DND-41 (cell line): ENCODE data around the gene CDH5.
A peak's percentile ranks its signal among the peaks of the same experiment; 100 is the strongest.

Source experiments
- ATAC-seq: fragments of 200-7000 bp; cut with Tn5 transposase; 3 replicates; pipeline ENCODE4 v1.9.1; 2021; ENCODE audit warnings: low read depth; ENCODE audit not compliant: insufficient read depth
- DNase-seq: peaks from one replicate; pipeline ENCODE4 v3.0.0-alpha.2; 2020
- H2AFZ ChIP-seq: 2 replicates; pipeline ENCODE4 v1.6.0; 2012; ENCODE audit warnings: low read depth, low read length
- H3K27ac ChIP-seq: 2 replicates; pipeline ENCODE4 v1.5.1; 2012; ENCODE audit warnings: low read length, inconsistent platforms
- H3K27me3 ChIP-seq: fragments of 200-600 bp; sonication (generic); 2 replicates; pipeline ENCODE4 v1.6.0; 2012; ENCODE audit warnings: low read length, mild to moderate bottlenecking, inconsistent platforms; ENCODE audit not compliant: insufficient read depth, poor library complexity
- H3K36me3 ChIP-seq: 2 replicates; pipeline ENCODE4 v1.5.1; 2012; ENCODE audit warnings: low read length, inconsistent platforms; ENCODE audit not compliant: insufficient read depth
- H3K4me1 ChIP-seq: 2 replicates; pipeline ENCODE4 v1.5.1; 2012; ENCODE audit warnings: mild to moderate bottlenecking, low read length; ENCODE audit not compliant: insufficient read depth
- H3K4me2 ChIP-seq: 2 replicates; pipeline ENCODE4 v1.6.0; 2012; ENCODE audit warnings: mild to moderate bottlenecking, moderate library complexity, low read length, inconsistent platforms; ENCODE audit not compliant: insufficient read depth
- H3K4me3 ChIP-seq, 2 experiments: fragments of 200-600 bp in 1 of 2; shearing (Covaris generic) in 1 of 2; 2 replicates each; pipeline ENCODE4 v1.5.1; 2012 to 2016; ENCODE audit warnings: inconsistent platforms in 2 of 2, low read length in 2 of 2, mild to moderate bottlenecking in 2 of 2, low read depth in 1 of 2, moderate library complexity in 1 of 2
- H3K79me2 ChIP-seq: 2 replicates; pipeline ENCODE4 v1.6.0; 2012; ENCODE audit warnings: low read length, inconsistent platforms; ENCODE audit not compliant: insufficient read depth
- H3K9ac ChIP-seq: 2 replicates; pipeline ENCODE4 v1.6.0; 2012; ENCODE audit warnings: low read depth, mild to moderate bottlenecking, inconsistent platforms, low read length, moderate library complexity
- H3K9me3 ChIP-seq: 2 replicates; pipeline ENCODE4 v1.5.1; 2012; ENCODE audit warnings: low read length, moderate library complexity, mild to moderate bottlenecking, inconsistent platforms; ENCODE audit not compliant: insufficient read depth, severe bottlenecking
- H4K20me1 ChIP-seq: 2 replicates; pipeline ENCODE4 v1.6.0; 2012; ENCODE audit warnings: low read length; ENCODE audit not compliant: insufficient read depth
- CTCF ChIP-seq: IDR thresholded peaks from 2 replicates; pipeline ENCODE4 v1.5.1; 2012; ENCODE audit warnings: borderline replicate concordance, low read length, moderate library complexity, mild to moderate bottlenecking; ENCODE audit not compliant: poor library complexity, severe bottlenecking; ENCODE audit errors: extremely low read depth
- EZH2 ChIP-seq: IDR thresholded peaks from 3 replicates; pipeline ENCODE4 v1.6.1; 2012; ENCODE audit warnings: borderline replicate concordance, low read depth, mild to moderate bottlenecking, moderate library complexity, low read length, inconsistent platforms; ENCODE audit not compliant: severe bottlenecking

Gene CDH5

GRCh38 chr16:66322174-66322573 lies 44.3 kb upstream of the CDH5 start:
- no peak overlapping the region for H3K9ac ChIP-seq
- no peaks in the 10 kb centered on the region for H3K79me2 ChIP-seq
- ATAC-seq = no peak
- peaks cover 26% of the 10 kb centered on the region for H3K27me3 ChIP-seq
- H3K4me1 ChIP-seq = no peaks in the 10 kb centered on the region
- DNase-seq = no peak
- no peaks in the 10 kb centered on the region for H3K36me3 ChIP-seq
- no peaks in the 10 kb centered on the region for H4K20me1 ChIP-seq
- H3K4me3 ChIP-seq = no peak overlapping the region
- no peak for TF ChIP-seq CTCF
- TF ChIP-seq EZH2 = no peak
- H3K4me2 ChIP-seq = no peak overlapping the region
- no peaks in the 10 kb centered on the region for H3K9me3 ChIP-seq
- H2AFZ ChIP-seq = no peak overlapping the region
- H3K27ac ChIP-seq = no peak overlapping the region

- H3K4me2 ChIP-seq = no peak overlapping the region
- H3K36me3 ChIP-seq = no peaks in the 10 kb centered on the region
- no peaks in the 10 kb centered on the region for H3K4me1 ChIP-seq
- no peak overlapping the region for H3K27ac ChIP-seq
- DNase-seq (peak; percentile 10), ATAC-seq (no peak)
- H3K79me2 ChIP-seq = no peaks in the 10 kb centered on the region
- H3K9ac ChIP-seq = no peak overlapping the region
- H4K20me1 ChIP-seq = no peaks in the 10 kb centered on the region
- H3K9me3 ChIP-seq = no peaks in the 10 kb centered on the region
- no peak overlapping the region for H2AFZ ChIP-seq
- no peak overlapping the region for H3K4me3 ChIP-seq
- peaks cover 20% of the 10 kb centered on the region for H3K27me3 ChIP-seq
- TF ChIP-seq EZH2 (no peak), CTCF (peak; percentile 29)
These were observed 41.5 kb upstream of the CDH5 start for GRCh38 chr16:66324815-66325515.

DNA sequence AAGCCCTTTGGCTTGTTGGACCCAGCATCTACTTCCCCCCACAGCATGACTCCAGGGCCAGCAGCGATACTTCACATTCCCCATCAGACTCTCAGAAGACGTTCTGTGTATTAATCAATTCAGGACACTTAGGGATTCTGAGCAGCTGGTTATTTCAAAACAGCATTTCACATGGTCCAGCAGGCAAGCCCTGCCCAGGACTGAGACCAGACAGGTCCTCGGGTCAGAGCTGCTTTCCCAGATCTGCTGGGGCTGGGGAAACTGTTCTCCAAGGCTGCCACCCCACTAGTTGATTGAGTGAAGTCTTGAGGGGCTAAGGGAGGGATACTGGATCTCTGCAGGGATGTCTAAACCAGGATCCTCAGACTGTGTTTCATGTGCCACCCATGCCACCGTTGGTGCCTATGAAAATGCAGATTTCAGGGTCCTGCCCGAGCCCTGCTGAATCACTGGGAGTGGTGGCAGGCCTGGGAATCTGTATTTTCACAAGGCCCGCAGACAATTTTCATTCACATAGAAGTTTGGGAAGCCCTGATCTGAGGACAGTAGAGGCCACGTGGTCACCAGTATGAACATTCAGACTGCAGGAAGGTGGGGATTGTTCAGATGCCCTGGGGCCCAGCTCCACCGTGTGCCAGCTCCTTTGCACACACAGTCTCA lies 40.6 kb upstream of the CDH5 start:
- no peaks in the 10 kb centered on the region for H3K4me1 ChIP-seq
- no peaks in the 10 kb centered on the region for H3K79me2 ChIP-seq
- no peak overlapping the region for H3K9ac ChIP-seq
- no peak for DNase-seq
- ATAC-seq = no peak
- TF ChIP-seq CTCF = no peak
- TF ChIP-seq EZH2 = no peak
- no peak overlapping the region for H3K4me2 ChIP-seq
- H3K27ac ChIP-seq = no peak overlapping the region
- H3K4me3 ChIP-seq = no peak overlapping the region
- H2AFZ ChIP-seq = no peak overlapping the region
- H4K20me1 ChIP-seq = no peaks in the 10 kb centered on the region
- H3K9me3 ChIP-seq = no peaks in the 10 kb centered on the region
- peaks cover 18% of the 10 kb centered on the region for H3K27me3 ChIP-seq
- H3K36me3 ChIP-seq = no peaks in the 10 kb centered on the region
